Left lung (tissue), 10 donors: Measurements from ENCODE around the gene SLC28A3. TPM values are rescaled to one million over a fixed set of nuclear protein-coding genes. Genes with fewer than 3 reads are reported as not detected.

Experiments
- ATAC-seq: fragments of 200-7000 bp; cut with Tn5 transposase; one replicate; pipeline ENCODE4 v1.9.1; 2020; ENCODE audit warnings: moderate library complexity
- DNase-seq, 4 donors: peaks; one replicate each; pipeline ENCODE4 v3.0.0-alpha.2; 2013 to 2020
- H3K27ac ChIP-seq, 2 donors: fragments of 200-600 bp; sonication (generic) in 1 of 2; one replicate each; pipeline versions ENCODE4 v1.5.0 to v1.8.0; 2020 to 2021
- H3K27me3 ChIP-seq, 2 donors: fragments of 200-600 bp; sonication (generic) in 1 of 2; one replicate each; pipeline versions ENCODE4 v1.5.0 to v1.8.0; 2020 to 2021
- H3K36me3 ChIP-seq, 2 donors: fragments of 200-600 bp; sonication (generic) in 1 of 2; one replicate each; pipeline versions ENCODE4 v1.5.0 to v1.8.0; 2020 to 2021
- H3K4me1 ChIP-seq, 2 donors: fragments of 200-600 bp; one replicate each; pipeline ENCODE4 v1.8.0; 2021
- H3K4me3 ChIP-seq, 2 donors: fragments of 200-600 bp; sonication (generic) in 1 of 2; one replicate each; pipeline versions ENCODE4 v1.5.0 to v1.8.0; 2020 to 2021; ENCODE audit warnings: mild to moderate bottlenecking in 1 of 2
- H3K9me3 ChIP-seq, 2 donors: fragments of 200-600 bp; sonication (generic) in 1 of 2; one replicate each; pipeline versions ENCODE4 v1.5.0 to v1.8.0; 2020 to 2021
- intact Hi-C, 2 donors: fragments of 100-400 bp; cut with DNase I; formaldehyde crosslinking; loops; one replicate each; pipeline versions ENCODE4 v1.11.2 to v1.14.2; 2022
- polyA plus RNA-seq, 6 donors: library from polyadenylated mRNA; unstranded; fragments of 120-200 nt; gene quantifications; one replicate each; pipeline ENCODE4 v1.2.1, GENCODE V29; 2013; ENCODE audit not compliant: insufficient read length in 6 of 6
- total RNA-seq, 2 donors: library from RNA; stranded (reverse); fragmentation: NEBNext Ultra II Directional; extraction: Animal tissue kit (Norgen Biotek cat#: 25700); gene quantifications; one replicate each; pipeline ENCODE4 v1.2.1, GENCODE V29; 2021
- TF ChIP-seq, protein P1 (sequence below), 2 donors: fragments of 200-600 bp; sonication (generic) in 1 of 2; IDR thresholded peaks; one replicate each; pipeline versions ENCODE4 v1.5.0 to v1.8.0; 2021; ENCODE audit warnings: antibody characterized with exemption in 2 of 2
- donor health status: DM: no; HTN: yes; CAD: no.
- donor health status: DM: no; HTN: no; CAD: no.

SLC28A3 gene
- total and polyA plus RNA-seq, 8 donors, result 0.23 to 1.5 (median 0.30) TPM

DNA sequence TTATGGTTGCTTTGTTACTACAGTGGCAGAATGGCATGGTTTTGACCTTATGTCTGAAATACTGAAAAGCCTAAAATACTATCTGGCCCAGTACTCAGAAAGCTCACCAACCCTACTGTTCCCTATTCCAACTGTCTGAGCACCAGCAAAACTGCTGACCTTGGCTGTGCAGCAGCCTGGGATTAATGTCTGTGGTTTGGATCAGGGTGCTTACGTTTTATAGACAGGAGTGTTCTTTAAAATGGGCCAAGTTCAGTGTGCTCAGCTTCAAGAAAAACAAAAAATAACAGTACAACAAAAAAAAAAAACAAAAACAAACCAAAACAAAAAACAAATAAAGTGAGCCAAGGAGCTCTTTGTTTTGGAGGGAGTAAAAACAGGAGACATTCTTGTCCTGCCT, 36.4 kb downstream of the SLC28A3 start:
- H3K9me3 ChIP-seq, result no peaks in the 10 kb centered on the region
- TF ChIP-seq, protein P1, sequence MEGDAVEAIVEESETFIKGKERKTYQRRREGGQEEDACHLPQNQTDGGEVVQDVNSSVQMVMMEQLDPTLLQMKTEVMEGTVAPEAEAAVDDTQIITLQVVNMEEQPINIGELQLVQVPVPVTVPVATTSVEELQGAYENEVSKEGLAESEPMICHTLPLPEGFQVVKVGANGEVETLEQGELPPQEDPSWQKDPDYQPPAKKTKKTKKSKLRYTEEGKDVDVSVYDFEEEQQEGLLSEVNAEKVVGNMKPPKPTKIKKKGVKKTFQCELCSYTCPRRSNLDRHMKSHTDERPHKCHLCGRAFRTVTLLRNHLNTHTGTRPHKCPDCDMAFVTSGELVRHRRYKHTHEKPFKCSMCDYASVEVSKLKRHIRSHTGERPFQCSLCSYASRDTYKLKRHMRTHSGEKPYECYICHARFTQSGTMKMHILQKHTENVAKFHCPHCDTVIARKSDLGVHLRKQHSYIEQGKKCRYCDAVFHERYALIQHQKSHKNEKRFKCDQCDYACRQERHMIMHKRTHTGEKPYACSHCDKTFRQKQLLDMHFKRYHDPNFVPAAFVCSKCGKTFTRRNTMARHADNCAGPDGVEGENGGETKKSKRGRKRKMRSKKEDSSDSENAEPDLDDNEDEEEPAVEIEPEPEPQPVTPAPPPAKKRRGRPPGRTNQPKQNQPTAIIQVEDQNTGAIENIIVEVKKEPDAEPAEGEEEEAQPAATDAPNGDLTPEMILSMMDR (IDR thresholded peaks at IDR 0.05), result no peak
- H3K27me3 ChIP-seq, result no peaks in the 10 kb centered on the region
- intact Hi-C loops, result no loop called here
- H3K4me3 ChIP-seq, result no peak overlapping the region
- no peak overlapping the region for H3K27ac ChIP-seq
- DNase-seq (no peak), ATAC-seq (no peak)
- H3K36me3 ChIP-seq, result no peaks in the 10 kb centered on the region
- H3K4me1 ChIP-seq, result peaks cover 0 to 12% of the 10 kb centered on the region in 2 donors

DNA sequence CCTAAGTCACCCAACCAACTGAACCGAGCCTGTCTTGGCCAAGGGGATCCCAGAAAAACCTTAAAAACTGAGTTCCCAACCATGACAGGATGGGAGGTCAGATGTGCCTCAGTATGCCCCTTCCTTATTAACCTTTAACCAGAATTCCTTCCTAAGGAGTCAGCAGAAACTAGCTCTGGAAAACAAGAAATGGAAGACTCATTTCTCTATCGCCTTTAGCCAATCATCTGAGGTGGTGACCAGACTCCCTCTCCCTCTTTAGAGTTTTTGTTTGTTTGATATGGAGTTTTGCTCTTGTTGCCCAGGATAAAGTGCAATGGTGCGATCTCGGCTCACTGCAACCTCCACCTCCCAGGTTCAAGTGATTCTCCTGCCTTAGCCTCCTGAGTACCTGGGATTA, 37.5 kb downstream of the SLC28A3 start:
- intact Hi-C loops, result no loop called here
- Histone ChIP-seq H3K27ac (no peak overlapping the region), H3K9me3 (no peaks in the 10 kb centered on the region), H3K27me3 (no peaks in the 10 kb centered on the region), H3K36me3 (no peaks in the 10 kb centered on the region), H3K4me1 (peaks cover 0 to 12% of the 10 kb centered on the region in 2 donors), H3K4me3 (no peak overlapping the region)
- no peak for DNase-seq
- TF ChIP-seq, protein P1 (IDR thresholded peaks at IDR 0.05), result no peak
- ATAC-seq, result no peak

DNA sequence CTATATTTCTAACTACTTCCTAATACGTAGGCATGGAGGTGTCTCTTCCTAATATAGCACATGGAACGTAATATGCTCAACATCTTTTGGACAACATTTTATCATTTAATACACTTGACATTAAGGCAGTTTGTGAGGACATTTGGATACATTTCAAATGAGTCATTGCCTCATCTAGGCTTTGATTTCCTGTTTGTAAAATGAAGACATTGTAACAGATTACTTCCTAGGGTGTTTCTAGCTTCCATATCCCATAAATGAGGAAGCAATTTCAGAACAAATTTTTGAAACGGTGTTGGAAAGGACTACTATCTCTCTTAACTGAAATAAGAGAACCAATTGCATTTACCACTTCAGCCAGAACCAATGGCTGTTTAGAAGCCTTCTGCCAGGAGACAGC, 38.7 kb downstream of the SLC28A3 start:
- intact Hi-C loops, result no loop called here
- DNase-seq, result no peak
- no peak for ATAC-seq
- peaks cover 0 to 14% of the 10 kb centered on the region in 2 donors for H3K4me1 ChIP-seq
- no peaks in the 10 kb centered on the region for H3K9me3 ChIP-seq
- H3K27me3 ChIP-seq, result no peaks in the 10 kb centered on the region
- TF ChIP-seq, protein P1 (IDR thresholded peaks at IDR 0.05), result no peak
- no peaks in the 10 kb centered on the region for H3K36me3 ChIP-seq
- no peak overlapping the region for H3K4me3 ChIP-seq
- peak overlapping the region in 1 of 2 donors; percentile 65 for H3K27ac ChIP-seq

DNA sequence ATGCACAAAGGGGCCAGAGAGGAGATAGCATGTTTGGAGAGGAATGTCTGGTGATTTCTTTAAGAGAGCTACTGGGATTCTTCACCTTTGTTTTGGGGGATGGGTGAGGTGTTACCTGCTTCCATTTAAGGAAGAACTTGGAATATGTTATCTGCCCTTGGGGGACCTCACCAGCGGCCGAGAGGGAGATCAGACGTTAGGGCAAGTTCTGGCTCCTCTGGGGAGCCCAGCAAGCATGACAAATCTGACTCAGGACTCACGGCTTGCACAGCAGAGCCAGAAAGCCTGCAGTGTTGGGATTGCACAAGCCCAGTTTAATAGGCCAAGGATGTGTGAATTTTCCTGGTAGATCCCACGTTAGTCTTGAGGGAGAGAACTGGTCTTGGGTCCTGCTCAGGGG, 40.3 kb downstream of the SLC28A3 start:
- no peak for DNase-seq
- H3K9me3 ChIP-seq, result no peaks in the 10 kb centered on the region
- H3K27ac ChIP-seq, result no peak overlapping the region
- no peaks in the 10 kb centered on the region for H3K27me3 ChIP-seq
- intact Hi-C loops, result no loop called here
- ATAC-seq, result no peak
- no peak overlapping the region for H3K4me3 ChIP-seq
- TF ChIP-seq, protein P1 (IDR thresholded peaks at IDR 0.05), result no peak
- no peaks in the 10 kb centered on the region for H3K36me3 ChIP-seq
- H3K4me1 ChIP-seq, result peaks cover 0 to 26% of the 10 kb centered on the region in 2 donors

DNA sequence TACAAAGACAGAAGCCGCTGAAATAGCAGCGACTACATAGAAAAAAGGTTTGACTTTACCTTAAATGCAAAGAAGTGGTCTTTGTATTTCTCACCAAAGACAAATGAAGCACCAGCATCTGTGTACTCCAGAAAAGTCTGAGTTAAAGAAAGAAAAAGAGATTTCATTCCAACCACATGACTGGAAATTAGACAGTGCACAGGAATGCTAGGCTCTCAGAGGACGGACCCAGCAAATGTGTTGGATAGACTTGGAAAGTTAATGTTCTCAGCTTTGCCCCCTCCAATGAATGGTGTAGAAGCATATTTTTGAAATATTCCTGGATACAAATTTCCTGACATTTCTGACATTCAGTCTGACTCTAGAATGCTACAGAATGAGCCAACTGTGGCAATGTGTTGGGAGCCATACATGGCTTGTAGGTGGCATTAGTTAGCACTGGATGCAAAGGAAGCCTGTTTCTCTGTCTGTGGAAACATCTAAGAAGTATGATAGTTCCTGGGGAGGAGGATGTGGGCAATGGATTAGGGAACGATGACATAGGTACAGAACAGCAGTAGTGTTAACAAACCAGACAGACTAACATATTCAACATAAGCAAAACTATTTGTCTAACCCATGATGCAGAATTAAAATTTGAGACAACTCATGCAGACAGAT, 43.3 kb downstream of the SLC28A3 start:
- TF ChIP-seq, protein P1 (IDR thresholded peaks at IDR 0.05), result no peak
- no peak for ATAC-seq

More for the DNA sequence above, 43.3 kb downstream of the SLC28A3 start:
- H3K9me3 ChIP-seq, result no peaks in the 10 kb centered on the region
- no peaks in the 10 kb centered on the region for H3K27me3 ChIP-seq
- H3K36me3 ChIP-seq, result no peaks in the 10 kb centered on the region
- no peak overlapping the region for H3K27ac ChIP-seq
- intact Hi-C loops, result no loop called here
- H3K4me1 ChIP-seq, result peaks cover 0 to 40% of the 10 kb centered on the region in 2 donors
- no peak overlapping the region for H3K4me3 ChIP-seq
- no peak for DNase-seq
